IMR-90 (cell line): ENCODE results near the gene VAV3. TPM values are rescaled to one million over a fixed set of nuclear protein-coding genes. Genes with fewer than 3 reads are reported as not detected.

Experiments
- ATAC-seq: fragments of 200-7000 bp; cut with Tn5 transposase; 2 replicates; pipeline ENCODE4 v1.9.1; 2020; ENCODE audit warnings: low read depth, mild to moderate bottlenecking, moderate library complexity
- BruUV-seq: library from RNA; stranded (reverse); fragments of 400-500 nt; replicated peaks from 2 replicates; lab custom pipeline; 2021; lab: Mats Ljungman, UMichigan
- CTCF ChIA-PET: fragments of 300-600 bp; formaldehyde crosslinking; extraction: SDS; loops from one replicate; lab custom pipeline; 2021; ENCODE audit warnings: antibody characterized with exemption; lab: Yijun Ruan, JAX
- POLR2A ChIA-PET: fragments of 300-600 bp; sonication (Branson Sonifier 250); formaldehyde crosslinking; loops from one replicate; lab custom pipeline; 2022; ENCODE audit warnings: antibody characterized with exemption; ENCODE audit not compliant: unreplicated experiment; lab: Charles Lee
- DNase-seq: peaks from one replicate; pipeline ENCODE4 v3.0.0; 2013
- H2AFZ ChIP-seq: replicated peaks from 2 replicates; pipeline ENCODE3; 2013; ENCODE audit warnings: low read length, mild to moderate bottlenecking; ENCODE audit not compliant: poor library complexity
- H2AK5ac ChIP-seq: 2 replicates; pipeline ENCODE4 v1.6.1; 2013; ENCODE audit warnings: low read depth, low read length, inconsistent platforms
- H2AK9ac ChIP-seq: replicated peaks from 2 replicates; pipeline ENCODE3; 2013; ENCODE audit warnings: mild to moderate bottlenecking, low read depth, low read length, moderate library complexity; ENCODE audit not compliant: poor library complexity
- H2BK120ac ChIP-seq: 2 replicates; pipeline ENCODE4 v1.6.1; 2013; ENCODE audit warnings: low read depth, low read length, inconsistent platforms
- H2BK15ac ChIP-seq: 3 replicates; pipeline ENCODE4 v1.6.1; 2013; ENCODE audit warnings: low read depth, low read length, inconsistent platforms
- H2BK20ac ChIP-seq: 2 replicates; pipeline ENCODE4 v1.6.1; 2013; ENCODE audit warnings: low read depth, mild to moderate bottlenecking, inconsistent platforms, low read length, moderate library complexity
- H2BK5ac ChIP-seq: 2 replicates; pipeline ENCODE4 v1.6.1; 2013; ENCODE audit warnings: mild to moderate bottlenecking, low read depth, low read length, inconsistent platforms; ENCODE audit not compliant: poor library complexity, severe bottlenecking
- H3K14ac ChIP-seq: replicated peaks from 2 replicates; pipeline ENCODE4 v1.6.1; 2013; ENCODE audit warnings: low read depth, low read length, inconsistent platforms
- H3K18ac ChIP-seq: 2 replicates; pipeline ENCODE4 v1.6.1; 2013; ENCODE audit warnings: low read depth, low read length, control low read depth
- H3K23ac ChIP-seq: 2 replicates; pipeline ENCODE4 v1.6.1; 2013; ENCODE audit warnings: low read depth, low read length, inconsistent platforms
- H3K27ac ChIP-seq: 2 replicates; pipeline ENCODE4 v1.5.1; 2013; ENCODE audit warnings: mild to moderate bottlenecking, control low read depth, low read length; ENCODE audit not compliant: insufficient read depth
- H3K27me3 ChIP-seq: 2 replicates; pipeline ENCODE4 v1.6.1; 2013; ENCODE audit warnings: low read length; ENCODE audit not compliant: control insufficient read depth, insufficient read depth
- H3K36me3 ChIP-seq: 2 replicates; pipeline ENCODE4 v1.6.1; 2013; ENCODE audit warnings: low read length, mixed read lengths; ENCODE audit not compliant: control insufficient read depth, insufficient read depth
- H3K4ac ChIP-seq: 2 replicates; pipeline ENCODE4 v1.6.1; 2013; ENCODE audit warnings: low read depth, low read length, inconsistent platforms
- H3K4me1 ChIP-seq: 2 replicates; pipeline ENCODE4 v1.6.1; 2013; ENCODE audit warnings: low read length, mixed read lengths; ENCODE audit not compliant: control insufficient read depth, insufficient read depth
- H3K4me2 ChIP-seq: 2 replicates; pipeline ENCODE4 v1.6.1; 2013; ENCODE audit warnings: low read depth, mild to moderate bottlenecking, control low read depth, low read length, moderate library complexity
- H3K4me3 ChIP-seq: 2 replicates; pipeline ENCODE4 v1.5.1; 2013; ENCODE audit warnings: low read depth, mild to moderate bottlenecking, control low read depth, low read length, moderate library complexity; ENCODE audit not compliant: insufficient read depth
- H3K56ac ChIP-seq: 2 replicates; pipeline ENCODE4 v1.6.1; 2013; ENCODE audit warnings: low read length, inconsistent platforms; ENCODE audit not compliant: insufficient read depth; ENCODE audit errors: extremely low read depth
- H3K79me1 ChIP-seq, 2 experiments: 2 replicates each; pipeline ENCODE4 v1.6.1; 2013; ENCODE audit warnings: low read length in 2 of 2, inconsistent platforms in 1 of 2, low read depth in 1 of 2
- H3K9ac ChIP-seq: 2 replicates; pipeline ENCODE4 v1.6.1; 2013; ENCODE audit warnings: low read depth, low read length, control low read depth
- H3K9me1 ChIP-seq: 2 replicates; pipeline ENCODE4 v1.6.1; 2013; ENCODE audit warnings: low read length, inconsistent platforms; ENCODE audit not compliant: insufficient read depth
- H3K9me3 ChIP-seq: 2 replicates; pipeline ENCODE4 v1.6.1; 2013; ENCODE audit warnings: low read length; ENCODE audit not compliant: control insufficient read depth, insufficient read depth
- H4K20me1 ChIP-seq: 2 replicates; pipeline ENCODE4 v1.6.1; 2013; ENCODE audit warnings: low read length, inconsistent platforms; ENCODE audit not compliant: insufficient read depth
- H4K5ac ChIP-seq: 2 replicates; pipeline ENCODE4 v1.6.1; 2013; ENCODE audit warnings: mild to moderate bottlenecking, low read depth, low read length, control low read depth
- H4K8ac ChIP-seq, 2 experiments: 2 replicates each; pipeline ENCODE4 v1.6.1; 2013; ENCODE audit warnings: low read depth in 2 of 2, low read length in 2 of 2, control low read depth in 1 of 2, inconsistent platforms in 1 of 2
- H4K91ac ChIP-seq: 2 replicates; pipeline ENCODE4 v1.6.1; 2013; ENCODE audit warnings: low read depth, low read length, inconsistent platforms; ENCODE audit not compliant: insufficient read depth
- FOS ChIP-seq: fragments of 150-350 bp; IDR thresholded peaks from 2 replicates; pipeline ENCODE4 v1.6.1; 2016; ENCODE audit warnings: low read depth, low read length
- MAFK ChIP-seq: IDR thresholded peaks from 2 replicates; pipeline ENCODE4 v1.6.1; 2012; ENCODE audit warnings: low read depth, low read length, improper control_type of control experiment
- MAZ ChIP-seq: IDR thresholded peaks from 2 replicates; pipeline ENCODE4 v1.6.1; 2012; ENCODE audit warnings: low read depth, mild to moderate bottlenecking, low read length, improper control_type of control experiment, moderate library complexity, borderline replicate concordance
- MXI1 ChIP-seq: IDR thresholded peaks from 2 replicates; pipeline ENCODE4 v1.6.1; 2012; ENCODE audit warnings: low read depth, mild to moderate bottlenecking, low read length, moderate library complexity, borderline replicate concordance
- NFE2L2 ChIP-seq: fragments of 150-350 bp; IDR thresholded peaks from 2 replicates; pipeline ENCODE4 v1.6.1; 2016; ENCODE audit warnings: low read depth, mild to moderate bottlenecking, low read length
- RFX5 ChIP-seq: IDR thresholded peaks from 2 replicates; pipeline ENCODE4 v1.8.0; 2012; ENCODE audit warnings: low read depth, mild to moderate bottlenecking, low read length, moderate library complexity
- SMC3 ChIP-seq: fragments of 150-350 bp; IDR thresholded peaks from 2 replicates; pipeline ENCODE4 v1.6.1; 2016; ENCODE audit warnings: low read depth, mild to moderate bottlenecking, antibody characterized with exemption, low read length, moderate library complexity
- USF2 ChIP-seq: fragments of 150-350 bp; IDR thresholded peaks from 2 replicates; pipeline ENCODE4 v1.6.1; 2017; ENCODE audit warnings: mild to moderate bottlenecking, antibody characterized with exemption, low read length, low read depth
- WGBS, 2 experiments: methylation state at CpG; one replicate each; pipeline versions ENCODE4 v1.1.5 to v1.1.7; 2013; ENCODE audit warnings: missing lambda C conversion rate in 2 of 2; ENCODE audit not compliant: insufficient read length in 1 of 2; ENCODE audit errors: extremely low coverage in 2 of 2; 5-methylcytosine and 5-hydroxymethylcytosine counted together
- dilution Hi-C: fragments of 300-500 bp; cut with HindIII; formaldehyde crosslinking; loops from one replicate; pipeline ENCODE4 v1.14.3; 2018; ENCODE audit warnings: low sequenced_read_pairs; ENCODE audit not compliant: unreplicated experiment
- in situ Hi-C: fragments of 300-500 bp; cut with MboI; formaldehyde crosslinking; loops from 3 replicates; pipeline ENCODE4 v1.14.3; 2019; ENCODE audit warnings: low sequenced_read_pairs, inconsistent platforms, mixed read lengths
- intact Hi-C: fragments of 100-400 bp; cut with micrococcal nuclease; formaldehyde crosslinking; loops from 2 replicates; pipeline ENCODE4 v1.10.0; 2022
- polyA plus RNA-seq, 3 experiments: library from polyadenylated mRNA; depleted of rRNA; stranded (reverse); fragments of >200 nt; gene quantifications; 2 replicates each; pipeline ENCODE4 v1.2.3, GENCODE V29; 2012; ENCODE audit warnings: low replicate concordance in 1 of 3
- total RNA-seq: library from RNA; depleted of rRNA; stranded (reverse); fragments of >200 nt; gene quantifications from 2 replicates; pipeline ENCODE4 v1.2.3, GENCODE V29; 2012
- TF ChIP-seq, protein P1 (sequence below): fragments of 150-350 bp; IDR thresholded peaks from 2 replicates; pipeline ENCODE4 v1.6.1; 2016; ENCODE audit warnings: low read depth, mild to moderate bottlenecking, low read length, moderate library complexity, borderline replicate concordance

The VAV3 gene
- total and polyA plus RNA-seq, 2 of the 4 experiments (the other 2 are of a cell fraction): 0.12 to 0.18 TPM

GRCh38 chr1:107830526-107830925 lies 134.5 kb downstream of the VAV3 start:
- Histone ChIP-seq H2AK9ac (no peak overlapping the region), H2BK20ac (no peak overlapping the region), H3K9me1 (no peaks in the 10 kb centered on the region), H3K4ac (no peak overlapping the region), H3K9me3 (no peaks in the 10 kb centered on the region), H3K14ac (no peak overlapping the region), H3K18ac (no peak overlapping the region), H4K91ac (no peak overlapping the region), H3K27ac (no peak overlapping the region), H3K4me2 (no peak overlapping the region), H2AFZ (no peak overlapping the region), H3K4me3 (no peak overlapping the region), H3K27me3 (no peaks in the 10 kb centered on the region), H3K36me3 (no peaks in the 10 kb centered on the region), H4K8ac (no peak overlapping the region), H2BK15ac (no peak overlapping the region), H3K79me1 (no peaks in the 10 kb centered on the region), H3K4me1 (no peaks in the 10 kb centered on the region), H4K20me1 (no peaks in the 10 kb centered on the region), H3K9ac (no peak overlapping the region), H3K23ac (no peak overlapping the region), H2BK120ac (no peak overlapping the region), H4K5ac (no peak overlapping the region), H3K56ac (no peak overlapping the region), H2BK5ac (no peak overlapping the region), H2AK5ac (no peak overlapping the region)
- no peak for TF ChIP-seq MXI1
- TF ChIP-seq NFE2L2: no peak
- no peak for TF ChIP-seq MAZ
- no peak for TF ChIP-seq USF2
- TF ChIP-seq, protein P1, sequence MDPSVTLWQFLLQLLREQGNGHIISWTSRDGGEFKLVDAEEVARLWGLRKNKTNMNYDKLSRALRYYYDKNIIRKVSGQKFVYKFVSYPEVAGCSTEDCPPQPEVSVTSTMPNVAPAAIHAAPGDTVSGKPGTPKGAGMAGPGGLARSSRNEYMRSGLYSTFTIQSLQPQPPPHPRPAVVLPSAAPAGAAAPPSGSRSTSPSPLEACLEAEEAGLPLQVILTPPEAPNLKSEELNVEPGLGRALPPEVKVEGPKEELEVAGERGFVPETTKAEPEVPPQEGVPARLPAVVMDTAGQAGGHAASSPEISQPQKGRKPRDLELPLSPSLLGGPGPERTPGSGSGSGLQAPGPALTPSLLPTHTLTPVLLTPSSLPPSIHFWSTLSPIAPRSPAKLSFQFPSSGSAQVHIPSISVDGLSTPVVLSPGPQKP: no peak
- TF ChIP-seq MAFK: no peak
- no peak for TF ChIP-seq SMC3
- no peak for TF ChIP-seq FOS
- no peak for TF ChIP-seq RFX5
- no TSS peak for BruUV-seq
- no CpG with 5 or more reads among the region's 3 CpGs for WGBS, 2 experiments
- ATAC-seq (no peak), DNase-seq (no peak)
- intact Hi-C loops: no loop called here
- in situ Hi-C loops: no loop called here
- dilution Hi-C loops: no loop called here
- ChIA-PET POLR2A (no interaction called here), CTCF (no interaction called here)
